HEK293T (cell line): ENCODE data around the gene SMIM24.
A peak's percentile ranks its signal among the peaks of the same experiment; 100 is the strongest.

Source experiments
- CTCF ChIA-PET: fragments of 350-600 bp; formaldehyde crosslinking; extraction: SDS; loops from one replicate; lab custom pipeline; 2021; ENCODE audit warnings: antibody characterized with exemption, inconsistent platforms; lab: Yijun Ruan, JAX
- POLR2A ChIA-PET: fragments of 350-600 bp; formaldehyde crosslinking; extraction: SDS; loops from one replicate; lab custom pipeline; 2020; ENCODE audit warnings: antibody characterized with exemption, inconsistent platforms; lab: Yijun Ruan, JAX
- DNase-seq: peaks from one replicate; pipeline ENCODE4 v3.0.0; 2012; ENCODE audit warnings: mixed read lengths; ENCODE audit errors: extremely low spot score
- ARNT ChIP-seq: fragments of 450-650 bp; IDR thresholded peaks from 2 replicates; pipeline ENCODE4 v1.6.1; 2017; ENCODE audit warnings: mild to moderate bottlenecking
- BHLHE40 ChIP-seq: fragments of 450-650 bp; IDR thresholded peaks from 2 replicates; pipeline ENCODE4 v1.6.1; 2016; ENCODE audit warnings: mild to moderate bottlenecking, moderate library complexity, borderline replicate concordance
- CTBP1 ChIP-seq: fragments of 450-650 bp; IDR thresholded peaks from 2 replicates; pipeline ENCODE4 v1.6.1; 2016; ENCODE audit warnings: borderline replicate concordance
- ELF4 ChIP-seq: fragments of 450-650 bp; IDR thresholded peaks from 2 replicates; pipeline ENCODE4 v1.6.1; 2017; ENCODE audit warnings: antibody characterized with exemption
- FOXA1 ChIP-seq: fragments of 450-650 bp; IDR thresholded peaks from 2 replicates; pipeline ENCODE4 v1.6.1; 2016; ENCODE audit warnings: mild to moderate bottlenecking
- FOXK2 ChIP-seq: fragments of 450-650 bp; IDR thresholded peaks from 2 replicates; pipeline ENCODE4 v1.6.1; 2016; ENCODE audit warnings: mild to moderate bottlenecking
- FOXM1 ChIP-seq: fragments of 450-650 bp; IDR thresholded peaks from 2 replicates; pipeline ENCODE4 v1.6.1; 2017; ENCODE audit warnings: mild to moderate bottlenecking, borderline replicate concordance
- HDGF ChIP-seq: fragments of 450-650 bp; IDR thresholded peaks from 2 replicates; pipeline ENCODE4 v1.6.1; 2017; ENCODE audit warnings: antibody characterized with exemption, borderline replicate concordance
- L3MBTL2 ChIP-seq: fragments of 450-650 bp; conservative IDR thresholded peaks from 2 replicates; pipeline ENCODE4 v1.6.1; 2016; ENCODE audit warnings: mild to moderate bottlenecking
- LEF1 ChIP-seq: fragments of 450-650 bp; IDR thresholded peaks from 2 replicates; pipeline ENCODE4 v1.6.1; 2017; ENCODE audit warnings: mild to moderate bottlenecking, borderline replicate concordance
- NFRKB ChIP-seq: fragments of 450-650 bp; IDR thresholded peaks from 2 replicates; pipeline ENCODE4 v1.6.1; 2016; ENCODE audit warnings: mild to moderate bottlenecking, moderate library complexity
- PKNOX1 ChIP-seq: fragments of 450-650 bp; IDR thresholded peaks from 2 replicates; pipeline ENCODE4 v1.6.1; 2016
- SP1 ChIP-seq: fragments of 450-650 bp; IDR thresholded peaks from 2 replicates; pipeline ENCODE4 v1.6.1; 2017
- SUZ12 ChIP-seq: fragments of 450-650 bp; IDR thresholded peaks from 2 replicates; pipeline ENCODE4 v1.6.1; 2016; ENCODE audit warnings: mild to moderate bottlenecking
- TARDBP ChIP-seq: fragments of 450-650 bp; IDR thresholded peaks from 2 replicates; pipeline ENCODE4 v1.6.1; 2016
- ZNF384 ChIP-seq: fragments of 450-650 bp; IDR thresholded peaks from 2 replicates; pipeline ENCODE4 v1.6.1; 2016

The SMIM24 gene

GRCh38 chr19:3479177-3479833, 1.0 kb downstream of the SMIM24 start:
- ChIA-PET POLR2A (interaction anchor here (1.1 kb wide), 1 partner anchor 22 kb away, joined by 4 read pairs; the partner anchor contains the start of gene DOHH), CTCF (interaction anchor here (1.0 kb wide), 1 partner anchor 175 kb away, joined by 3 read pairs; no protein-coding TSS in a partner anchor)
- TF ChIP-seq ARNT (no peak), FOXK2 (no peak), ZNF384 (no peak), CTBP1 (no peak), FOXM1 (no peak), ELF4 (no peak), HDGF (no peak), LEF1 (no peak)
- peak; percentile 77 for DNase-seq

GRCh38 chr19:3478409-3479176, 1.7 kb downstream of the SMIM24 start:
- TF ChIP-seq LEF1 = no peak
- no peak for TF ChIP-seq TARDBP
- no peak for TF ChIP-seq CTBP1
- TF ChIP-seq ELF4 = no peak
- TF ChIP-seq HDGF = no peak
- no peak for TF ChIP-seq ZNF384
- no peak for TF ChIP-seq PKNOX1
- no peak for TF ChIP-seq L3MBTL2
- no peak for TF ChIP-seq ARNT
- TF ChIP-seq NFRKB = no peak
- ChIA-PET CTCF (no interaction called here), POLR2A (no interaction called here)
- DNase-seq = no peak

- POLR2A ChIA-PET = no interaction called here
- CTCF ChIA-PET = no interaction called here
- no peak for TF ChIP-seq LEF1
- no peak for TF ChIP-seq FOXA1
- TF ChIP-seq L3MBTL2 = no peak
- TF ChIP-seq BHLHE40 = no peak
- TF ChIP-seq SP1 = no peak
- TF ChIP-seq FOXK2 = no peak
- no peak for TF ChIP-seq ELF4
- TF ChIP-seq PKNOX1 = no peak
- TF ChIP-seq ZNF384 = no peak
- no peak for TF ChIP-seq FOXM1
- TF ChIP-seq CTBP1 = no peak
These were observed 2.4 kb downstream of the SMIM24 start for GRCh38 chr19:3477951-3478350.

GRCh38 chr19:3477506-3477905, 2.8 kb downstream of the SMIM24 start:
- TF ChIP-seq TARDBP (peak; percentile 95), ELF4 (no peak)
- CTCF ChIA-PET = no interaction called here
- no peak for DNase-seq
- POLR2A ChIA-PET = no interaction called here

More at GRCh38 chr19:3477951-3478350, 2.4 kb downstream of the SMIM24 start:
- DNase-seq = no peak

- ChIA-PET CTCF (interaction anchor here (0.6 kb wide), 1 partner anchor 8 kb away, joined by 3 read pairs; no protein-coding TSS in a partner anchor), POLR2A (no interaction called here)
- DNase-seq = no peak
- TF ChIP-seq FOXK2 (no peak), HDGF (no peak), NFRKB (no peak), PKNOX1 (no peak; the same call in 1 of the 2 replicates), ELF4 (no peak), ARNT (no peak), L3MBTL2 (no peak), BHLHE40 (no peak), SUZ12 (no peak), ZNF384 (no peak), SP1 (no peak), TARDBP (no peak), LEF1 (no peak), FOXM1 (no peak), CTBP1 (no peak)
These were observed 3.5 kb downstream of the SMIM24 start for GRCh38 chr19:3476830-3477229.

GRCh38 chr19:3475449-3475848, 4.9 kb downstream of the SMIM24 start:
- ChIA-PET CTCF (no interaction called here), POLR2A (no interaction called here)
- no peak for DNase-seq
- no peak for TF ChIP-seq SUZ12
- no peak for TF ChIP-seq L3MBTL2
- TF ChIP-seq ARNT = no peak
- TF ChIP-seq ELF4 = no peak
- TF ChIP-seq BHLHE40 = no peak
- no peak for TF ChIP-seq TARDBP
- no peak for TF ChIP-seq PKNOX1
